ENCODE results near the gene ADAM22. TPM values are rescaled to one million over a fixed set of nuclear protein-coding genes. Genes with fewer than 3 reads are reported as not detected.

The ADAM22 gene
- total and polyA plus RNA-seq, 2 donors (not counting 1 experiment from before 2014, with no cell fraction given) = 0.18 to 0.66 TPM

DNA sequence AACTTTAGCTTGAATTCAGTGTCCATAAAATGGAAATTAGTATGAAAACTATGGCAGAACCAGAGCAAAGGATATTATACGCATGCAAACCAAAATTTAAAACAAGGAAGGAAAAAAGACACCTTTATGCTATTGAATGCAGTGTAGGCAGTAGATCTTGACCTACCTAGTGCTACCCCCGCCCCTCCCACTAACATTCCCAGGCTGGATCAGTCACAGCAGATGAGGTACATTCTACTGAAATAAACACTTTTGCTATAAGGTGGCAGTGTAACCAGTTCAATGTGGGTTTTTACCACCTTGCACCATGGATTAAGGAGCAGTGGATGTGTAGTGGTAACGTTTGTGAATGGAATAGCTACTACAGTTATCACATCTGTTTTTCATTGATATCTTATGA lies 257.9 kb downstream of the ADAM22 start:
- Histone ChIP-seq H3K4me1 (ENCODE audit: control insufficient read depth, extremely low read depth, insufficient read depth, low read length) (no peaks in the 10 kb centered on the region), H3K4me3 (replicated peaks in 1 of 4; ENCODE audit: control extremely low read depth in 1 of 4, insufficient read depth in 1 of 4, low read depth in 3 of 4, low read length in 4 of 4) (no peak overlapping the region), H3K36me3 (ENCODE audit: control insufficient read depth, insufficient read depth, low read length) (no peaks in the 10 kb centered on the region), H3K27me3 (ENCODE audit: control insufficient read depth, insufficient read depth, low read length) (no peaks in the 10 kb centered on the region), H3K9me3 (ENCODE audit: control insufficient read depth, insufficient read depth, low read depth, low read length) (no peaks in the 10 kb centered on the region), H3K4me2 (ENCODE audit: extremely low read depth, insufficient read depth, low read length) (no peak overlapping the region), H4K20me1 (ENCODE audit: control insufficient read depth, extremely low read depth, insufficient read depth, low read length) (no peaks in the 10 kb centered on the region), H3K9ac (ENCODE audit: insufficient read depth, low read length) (no peak overlapping the region), H3K27ac (ENCODE audit: insufficient read depth, low read length) (no peak overlapping the region), H2AFZ (ENCODE audit: low read length) (no peak overlapping the region), H3K79me2 (ENCODE audit: control insufficient read depth, insufficient read depth, low read length) (no peaks in the 10 kb centered on the region)
- TF ChIP-seq EZH2 (IDR thresholded peaks at IDR 0.05; ENCODE audit: low read length, missing control alignments) = no peak
- TF ChIP-seq, protein P1, sequence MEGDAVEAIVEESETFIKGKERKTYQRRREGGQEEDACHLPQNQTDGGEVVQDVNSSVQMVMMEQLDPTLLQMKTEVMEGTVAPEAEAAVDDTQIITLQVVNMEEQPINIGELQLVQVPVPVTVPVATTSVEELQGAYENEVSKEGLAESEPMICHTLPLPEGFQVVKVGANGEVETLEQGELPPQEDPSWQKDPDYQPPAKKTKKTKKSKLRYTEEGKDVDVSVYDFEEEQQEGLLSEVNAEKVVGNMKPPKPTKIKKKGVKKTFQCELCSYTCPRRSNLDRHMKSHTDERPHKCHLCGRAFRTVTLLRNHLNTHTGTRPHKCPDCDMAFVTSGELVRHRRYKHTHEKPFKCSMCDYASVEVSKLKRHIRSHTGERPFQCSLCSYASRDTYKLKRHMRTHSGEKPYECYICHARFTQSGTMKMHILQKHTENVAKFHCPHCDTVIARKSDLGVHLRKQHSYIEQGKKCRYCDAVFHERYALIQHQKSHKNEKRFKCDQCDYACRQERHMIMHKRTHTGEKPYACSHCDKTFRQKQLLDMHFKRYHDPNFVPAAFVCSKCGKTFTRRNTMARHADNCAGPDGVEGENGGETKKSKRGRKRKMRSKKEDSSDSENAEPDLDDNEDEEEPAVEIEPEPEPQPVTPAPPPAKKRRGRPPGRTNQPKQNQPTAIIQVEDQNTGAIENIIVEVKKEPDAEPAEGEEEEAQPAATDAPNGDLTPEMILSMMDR (conservative IDR thresholded peaks at IDR 0.05 in 1 of 2, IDR thresholded peaks at IDR 0.05 in 1 of 2; ENCODE audit: low read depth in 1 of 2, low read length in 2 of 2) = no peak
- no peak for DNase-seq (ENCODE audit: low read depth in 2 of 2)

GRCh38 chr7:88200261-88200660 lies 266.2 kb downstream of the ADAM22 start:
- no peak for DNase-seq (ENCODE audit: low read depth in 2 of 2)
- H4K20me1 ChIP-seq (ENCODE audit: control insufficient read depth, extremely low read depth, insufficient read depth, low read length) = no peaks in the 10 kb centered on the region
- TF ChIP-seq, protein P1 (conservative IDR thresholded peaks at IDR 0.05 in 1 of 2, IDR thresholded peaks at IDR 0.05 in 1 of 2; ENCODE audit: low read depth in 1 of 2, low read length in 2 of 2) = no peak
- TF ChIP-seq EZH2 (IDR thresholded peaks at IDR 0.05; ENCODE audit: low read length, missing control alignments) = no peak

DNA sequence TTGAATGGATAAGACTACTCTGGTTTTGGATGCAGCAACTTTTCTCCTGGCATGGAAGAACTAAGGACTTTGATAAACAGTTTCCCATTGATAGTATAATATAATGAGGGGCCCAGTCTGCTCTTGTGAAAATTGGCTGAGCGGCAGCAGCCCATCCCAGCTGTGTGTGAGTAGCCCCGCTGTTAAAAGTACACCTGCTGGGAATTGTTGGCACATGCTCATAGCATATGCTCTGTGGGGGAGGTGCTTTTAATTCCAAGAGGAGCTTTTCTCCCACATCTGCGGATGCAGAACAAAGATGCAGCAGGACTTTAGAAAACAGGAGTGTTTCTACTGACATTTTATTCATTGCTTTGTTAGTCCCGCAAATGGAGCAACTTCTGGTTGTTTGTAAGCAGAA lies 266.7 kb downstream of the ADAM22 start:
- H3K4me3 ChIP-seq (replicated peaks in 1 of 4; ENCODE audit: control extremely low read depth in 1 of 4, insufficient read depth in 1 of 4, low read depth in 3 of 4, low read length in 4 of 4) = no peak overlapping the region
- no peaks in the 10 kb centered on the region for H3K4me1 ChIP-seq (ENCODE audit: control insufficient read depth, extremely low read depth, insufficient read depth, low read length)
- no peak overlapping the region for H3K9ac ChIP-seq (ENCODE audit: insufficient read depth, low read length)
- H3K27ac ChIP-seq (ENCODE audit: insufficient read depth, low read length) = no peak overlapping the region
- H3K4me2 ChIP-seq (ENCODE audit: extremely low read depth, insufficient read depth, low read length) = no peak overlapping the region
- H3K27me3 ChIP-seq (ENCODE audit: control insufficient read depth, insufficient read depth, low read length) = no peaks in the 10 kb centered on the region
- H4K20me1 ChIP-seq (ENCODE audit: control insufficient read depth, extremely low read depth, insufficient read depth, low read length) = no peaks in the 10 kb centered on the region
- no peak overlapping the region for H2AFZ ChIP-seq (ENCODE audit: low read length)
- TF ChIP-seq EZH2 (IDR thresholded peaks at IDR 0.05; ENCODE audit: low read length, missing control alignments) = no peak
- TF ChIP-seq, protein P1 (conservative IDR thresholded peaks at IDR 0.05 in 1 of 2, IDR thresholded peaks at IDR 0.05 in 1 of 2; ENCODE audit: low read depth in 1 of 2, low read length in 2 of 2) = no peak
- no peaks in the 10 kb centered on the region for H3K9me3 ChIP-seq (ENCODE audit: control insufficient read depth, insufficient read depth, low read depth, low read length)
- H3K79me2 ChIP-seq (ENCODE audit: control insufficient read depth, insufficient read depth, low read length) = no peaks in the 10 kb centered on the region
- no peak for DNase-seq (ENCODE audit: low read depth in 2 of 2)
- H3K36me3 ChIP-seq (ENCODE audit: control insufficient read depth, insufficient read depth, low read length) = peaks cover 3% of the 10 kb centered on the region

More at GRCh38 chr7:88200261-88200660, 266.2 kb downstream of the ADAM22 start:
- no peaks in the 10 kb centered on the region for H3K27me3 ChIP-seq (ENCODE audit: control insufficient read depth, insufficient read depth, low read length)
- no peak overlapping the region for H3K9ac ChIP-seq (ENCODE audit: insufficient read depth, low read length)
- H3K27ac ChIP-seq (ENCODE audit: insufficient read depth, low read length) = no peak overlapping the region
- no peak overlapping the region for H2AFZ ChIP-seq (ENCODE audit: low read length)
- no peaks in the 10 kb centered on the region for H3K79me2 ChIP-seq (ENCODE audit: control insufficient read depth, insufficient read depth, low read length)
- H3K4me3 ChIP-seq (replicated peaks in 1 of 4; ENCODE audit: control extremely low read depth in 1 of 4, insufficient read depth in 1 of 4, low read depth in 3 of 4, low read length in 4 of 4) = no peak overlapping the region
- no peak overlapping the region for H3K4me2 ChIP-seq (ENCODE audit: extremely low read depth, insufficient read depth, low read length)
- H3K9me3 ChIP-seq (ENCODE audit: control insufficient read depth, insufficient read depth, low read depth, low read length) = no peaks in the 10 kb centered on the region
- H3K36me3 ChIP-seq (ENCODE audit: control insufficient read depth, insufficient read depth, low read length) = peaks cover 2% of the 10 kb centered on the region
- H3K4me1 ChIP-seq (ENCODE audit: control insufficient read depth, extremely low read depth, insufficient read depth, low read length) = no peaks in the 10 kb centered on the region
